ENCODE results near the gene PRR16. TPM values are rescaled to one million over a fixed set of nuclear protein-coding genes. Genes with fewer than 3 reads are reported as not detected.
A peak's percentile ranks its signal among the peaks of the same experiment; 100 is the strongest.

The PRR16 gene
- total and polyA plus RNA-seq, 2 of the 13 experiments (the other 11 are each of a cell fraction or from before 2014, with no cell fraction given), result not detected

GRCh38 chr5:120615967-120616645, 152.0 kb downstream of the PRR16 start:
- intact Hi-C loops (cut with micrococcal nuclease; ENCODE audit: unreplicated experiment), result no loop called here
- Histone ChIP-seq H3K27me3 (ENCODE audit: control insufficient read depth in 1 of 2, insufficient read depth in 2 of 2, low read length in 2 of 2) (no peaks in the 10 kb centered on the region), H3K4me2 (ENCODE audit: low read depth, low read length) (no peak overlapping the region), H3K4me1 (ENCODE audit: insufficient read depth, low read length) (no peaks in the 10 kb centered on the region), H3K36me3 (replicated peaks in 1 of 2; ENCODE audit: control insufficient read depth in 1 of 2, insufficient read depth in 2 of 2, low read length in 2 of 2) (no peaks in the 10 kb centered on the region), H3K9me3 (ENCODE audit: low read length) (no peaks in the 10 kb centered on the region), H3K9ac (ENCODE audit: insufficient read depth, low read depth, low read length) (no peak overlapping the region), H3K79me2 (ENCODE audit: insufficient read depth, low read length) (no peaks in the 10 kb centered on the region), H3K4me3 (replicated peaks in 1 of 3; ENCODE audit: insufficient read depth in 1 of 3, low read depth in 2 of 3, low read length in 3 of 3) (no peak overlapping the region), H4K20me1 (ENCODE audit: insufficient read depth, low read length) (no peaks in the 10 kb centered on the region), H2AFZ (ENCODE audit: low read length) (no peak overlapping the region), H3K27ac (ENCODE audit: extremely low read length, insufficient read depth, low read length) (no peak overlapping the region)
- no peak for ATAC-seq
- DNase-seq (ENCODE audit: low spot score), result no peak
- in situ Hi-C loops (cut with HindIII; ENCODE audit: extremely low pct_ligation_motif_present, low pct_unique_long_range_greater_than_20kb), result no loop called here
- TF ChIP-seq ELF1 (CRISPR knock-in tag; IDR thresholded peaks at IDR 0.05), result no peak
- no peak for TF ChIP-seq FOXJ3 (CRISPR knock-in tag; IDR thresholded peaks at IDR 0.05; ENCODE audit: borderline replicate concordance)
- no TSS peak for BruUV-seq (replicated peaks)
- FAIRE-seq, result no peak
- ChIA-PET POLR2A (no interaction called here), CTCF (ENCODE audit: low intra/inter-chr PET ratio, low total read pairs) (no interaction called here)
- WGBS (ENCODE audit: low lambda C conversion rate), result 19% methylated on average over 7 of the region's 7 CpGs

GRCh38 chr5:120621339-120621738, 157.2 kb downstream of the PRR16 start:
- Histone ChIP-seq H3K4me2 (ENCODE audit: low read depth, low read length) (no peak overlapping the region), H3K36me3 (replicated peaks in 1 of 2; ENCODE audit: control insufficient read depth in 1 of 2, insufficient read depth in 2 of 2, low read length in 2 of 2) (no peaks in the 10 kb centered on the region), H3K27me3 (ENCODE audit: control insufficient read depth in 1 of 2, insufficient read depth in 2 of 2, low read length in 2 of 2) (no peaks in the 10 kb centered on the region), H3K4me3 (replicated peaks in 1 of 3; ENCODE audit: insufficient read depth in 1 of 3, low read depth in 2 of 3, low read length in 3 of 3) (no peak overlapping the region), H3K79me2 (ENCODE audit: insufficient read depth, low read length) (no peaks in the 10 kb centered on the region), H3K9me3 (ENCODE audit: low read length) (no peaks in the 10 kb centered on the region), H2AFZ (ENCODE audit: low read length) (no peak overlapping the region), H3K27ac (ENCODE audit: extremely low read length, insufficient read depth, low read length) (no peak overlapping the region), H3K9ac (ENCODE audit: insufficient read depth, low read depth, low read length) (no peak overlapping the region), H3K4me1 (ENCODE audit: insufficient read depth, low read length) (no peaks in the 10 kb centered on the region), H4K20me1 (ENCODE audit: insufficient read depth, low read length) (no peaks in the 10 kb centered on the region)
- ChIA-PET CTCF (ENCODE audit: low intra/inter-chr PET ratio, low total read pairs) (no interaction called here), POLR2A (no interaction called here)
- no peak for ATAC-seq
- intact Hi-C loops (cut with micrococcal nuclease; ENCODE audit: unreplicated experiment), result no loop called here
- FAIRE-seq, result no peak
- DNase-seq (ENCODE audit: low spot score), result no peak
- WGBS (ENCODE audit: low lambda C conversion rate), result 0% methylated on average over 2 of the region's 2 CpGs
- TF ChIP-seq ZNF772 (CRISPR knock-in tag; IDR thresholded peaks at IDR 0.05) (no peak), MNT (IDR thresholded peaks at IDR 0.05) (peak; percentile 54; the same call in 1 of the 2 replicates)
- BruUV-seq (replicated peaks), result no TSS peak
- in situ Hi-C loops (cut with HindIII; ENCODE audit: extremely low pct_ligation_motif_present, low pct_unique_long_range_greater_than_20kb), result no loop called here
